Chondrocyte (in vitro differentiated cells): ENCODE measurements around the gene TTLL8. TPM values are rescaled to one million over a fixed set of nuclear protein-coding genes. Genes with fewer than 3 reads are reported as not detected.

ENCODE experiments used
- DNase-seq: peaks from one replicate; pipeline ENCODE4 v3.0.0; 2021; ENCODE audit warnings: mixed read lengths, low spot score
- H3K27ac Mint-ChIP-seq: one replicate; pipeline ENCODE4 v1.8.0; 2021; ENCODE audit warnings: mild to moderate bottlenecking, moderate library complexity, mixed read lengths; ENCODE audit not compliant: unreplicated experiment
- H3K27me3 Mint-ChIP-seq: 2 replicates; pipeline ENCODE4 v1.8.0; 2021; ENCODE audit warnings: low read depth, mixed read lengths
- H3K36me3 Mint-ChIP-seq: 2 replicates; pipeline ENCODE4 v1.8.0; 2021; ENCODE audit warnings: low read depth, mixed read lengths
- H3K4me1 Mint-ChIP-seq: 2 replicates; pipeline ENCODE4 v1.8.0; 2021; ENCODE audit warnings: low read depth, mild to moderate bottlenecking, mixed read lengths
- H3K4me3 Mint-ChIP-seq: one replicate; pipeline ENCODE4 v1.8.0; 2021; ENCODE audit warnings: mild to moderate bottlenecking, moderate library complexity, mixed read lengths; ENCODE audit not compliant: unreplicated experiment
- H3K9me3 Mint-ChIP-seq: 2 replicates; pipeline ENCODE4 v1.8.0; 2021; ENCODE audit warnings: low read depth, mixed read lengths
- CTCF ChIP-seq: fragments of 200-600 bp; sonication (generic); IDR thresholded peaks from 2 replicates; pipeline ENCODE4 v1.5.0; 2021; ENCODE audit warnings: antibody characterized with exemption, mild to moderate bottlenecking, moderate library complexity
- total RNA-seq: library from RNA; stranded (reverse); gene quantifications from 3 replicates; pipeline ENCODE4 v1.2.1, GENCODE V29; 2021

TTLL8 gene
- total RNA-seq, 1 donor from 2014 or later: not detected

GRCh38 chr22:49971232-49972162, 86.6 kb downstream of the TTLL8 start:
- DNase-seq: peak; percentile 90
- Mint-ChIP-seq H3K27me3 (no peaks in the 10 kb centered on the region), H3K9me3 (no peaks in the 10 kb centered on the region), H3K36me3 (no peaks in the 10 kb centered on the region), H3K4me3 (peak overlapping the region; percentile 75), H3K4me1 (peaks cover 14% of the 10 kb centered on the region), H3K27ac (peak overlapping the region; percentile 86)
- no peak for TF ChIP-seq CTCF

GRCh38 chr22:49970528-49971231, 87.4 kb downstream of the TTLL8 start:
- Mint-ChIP-seq H3K27ac (peak overlapping the region; percentile 86), H3K9me3 (no peaks in the 10 kb centered on the region), H3K27me3 (no peaks in the 10 kb centered on the region), H3K4me1 (peaks cover 14% of the 10 kb centered on the region), H3K36me3 (no peaks in the 10 kb centered on the region), H3K4me3 (peak overlapping the region; percentile 75)
- no peak for TF ChIP-seq CTCF
- DNase-seq: peak; percentile 96

- Mint-ChIP-seq H3K27ac (peak overlapping the region; percentile 86), H3K4me3 (no peak overlapping the region)
Observed at GRCh38 chr22:49969751-49970527, 88.2 kb downstream of the TTLL8 start.

GRCh38 chr22:49968831-49969661, 89.1 kb downstream of the TTLL8 start:
- Mint-ChIP-seq H3K36me3 (no peaks in the 10 kb centered on the region), H3K9me3 (no peaks in the 10 kb centered on the region), H3K4me3 (no peak overlapping the region), H3K27ac (no peak overlapping the region), H3K4me1 (peaks cover 11% of the 10 kb centered on the region), H3K27me3 (no peaks in the 10 kb centered on the region)
- peak; percentile 92 for DNase-seq
- TF ChIP-seq CTCF: no peak

More at GRCh38 chr22:49969751-49970527, 88.2 kb downstream of the TTLL8 start:
- no peaks in the 10 kb centered on the region for H3K27me3 Mint-ChIP-seq
- no peaks in the 10 kb centered on the region for H3K36me3 Mint-ChIP-seq
- DNase-seq: peak; percentile 91
- H3K9me3 Mint-ChIP-seq: no peaks in the 10 kb centered on the region
- peaks cover 11% of the 10 kb centered on the region for H3K4me1 Mint-ChIP-seq
- no peak for TF ChIP-seq CTCF

Other genes starting within 250 kb of the TTLL8 start
- 27.7 to 29.5 TPM (median 29.5 TPM) in 3 replicates for gene BRD1, start 230.4 kb downstream of the TTLL8 start, total RNA-seq
- 15.3 to 17.6 TPM (median 17.6 TPM) in 3 replicates for gene ZBED4, start 204.5 kb downstream of the TTLL8 start, total RNA-seq
- gene ALG12, start 139.9 kb downstream of the TTLL8 start, total RNA-seq: 18.7 to 27.3 TPM (median 20.6 TPM) in 3 replicates
- 44.3 to 117 TPM (median 49.9 TPM) in 3 replicates for gene CRELD2, start 139.7 kb downstream of the TTLL8 start, total RNA-seq
- 12.0 to 18.2 TPM (median 16.8 TPM) in 3 replicates for gene PIM3, start 97.5 kb downstream of the TTLL8 start, total RNA-seq
- 0.17 to 0.23 TPM in 2 of 3 replicates, not detected in the other for gene IL17REL, start 45.5 kb downstream of the TTLL8 start, total RNA-seq
- gene MLC1, start 27.1 kb upstream of the TTLL8 start, total RNA-seq: 0.38 to 0.77 TPM (median 0.50 TPM) in 3 replicates
- 0.51 to 1.1 TPM (median 1.1 TPM) in 3 replicates for gene MOV10L1, start 31.7 kb upstream of the TTLL8 start, total RNA-seq
- gene PANX2, start 112.4 kb upstream of the TTLL8 start, total RNA-seq: 3.0 to 6.1 TPM (median 3.3 TPM) in 3 replicates
- 18.5 to 20.5 TPM (median 20.2 TPM) in 3 replicates for gene TRABD, start 127.6 kb upstream of the TTLL8 start, total RNA-seq
- 14.8 to 22.8 TPM (median 17.1 TPM) in 3 replicates for gene SELENOO, start 142.7 kb upstream of the TTLL8 start, total RNA-seq
- 31.2 to 46.3 TPM (median 32.2 TPM) in 3 replicates for gene TUBGCP6, start 186.7 kb upstream of the TTLL8 start, total RNA-seq
- 29.1 to 36.8 TPM (median 35.3 TPM) in 3 replicates for gene HDAC10, start 193.0 kb upstream of the TTLL8 start, total RNA-seq
- 34.6 to 46.6 TPM (median 44.7 TPM) in 3 replicates for gene MAPK12, start 203.4 kb upstream of the TTLL8 start, total RNA-seq
- gene MAPK11, start 212.1 kb upstream of the TTLL8 start, total RNA-seq: 9.3 to 19.9 TPM (median 17.7 TPM) in 3 replicates
- gene PLXNB2, start 249.3 kb upstream of the TTLL8 start, total RNA-seq: 300 to 356 TPM (median 346 TPM) in 3 replicates